ENCODE data around the gene SH2B3.
"Not testable (repeated sequence)": the region's sequence is repeated elsewhere in the genome, so short reads cannot be mapped to it uniquely, and the experiment has no call there.

Gene SH2B3

DNA sequence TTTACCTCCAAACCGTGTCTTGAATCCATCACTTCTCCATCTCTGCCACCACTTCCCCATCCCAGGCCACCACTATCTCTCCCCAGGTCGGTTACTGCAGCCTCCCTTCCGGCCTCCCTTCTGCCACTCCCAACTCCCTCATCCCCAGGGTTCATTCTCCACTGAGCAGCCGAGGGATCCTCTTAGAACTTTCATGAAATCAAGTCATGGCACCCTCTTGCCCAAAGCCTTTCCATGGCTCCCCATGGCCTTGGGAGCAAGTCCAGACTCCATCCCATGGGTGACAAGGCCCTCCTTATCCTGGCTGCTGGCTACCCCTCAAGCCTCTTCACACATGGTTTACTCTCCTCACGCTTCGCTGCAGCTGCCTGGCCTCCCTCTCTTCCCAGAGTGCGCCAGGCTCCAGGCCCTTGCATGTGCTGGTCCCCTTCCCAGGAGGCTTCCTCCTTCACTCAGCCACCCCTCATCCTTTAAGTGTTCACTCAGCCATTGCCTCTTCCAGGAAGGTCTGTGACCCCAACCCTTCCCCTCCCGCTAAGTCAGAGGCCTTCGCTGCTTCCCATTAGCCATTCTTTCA, 17.9 kb upstream of the SH2B3 start:
- DNase-seq, result no peak

DNA sequence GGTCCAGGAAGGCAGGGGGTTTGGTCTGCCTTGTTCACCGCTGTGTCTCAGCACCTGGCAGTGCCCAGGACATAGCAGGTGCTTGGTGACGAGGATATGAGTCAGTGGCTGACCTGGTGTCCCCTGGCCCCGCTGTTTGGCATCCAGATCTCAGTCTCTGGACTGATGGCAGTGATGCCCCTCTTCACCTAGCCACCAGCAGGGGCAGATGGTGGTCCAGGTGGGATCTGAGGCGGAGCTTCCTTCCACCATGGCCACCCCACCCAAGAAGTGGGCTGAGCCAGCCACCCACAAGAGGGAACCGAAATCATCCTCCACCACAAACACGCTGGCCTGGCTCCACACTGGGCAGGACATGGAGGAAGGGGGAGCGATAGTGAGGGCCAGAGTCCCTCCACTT, 16.1 kb upstream of the SH2B3 start:
- no peak for DNase-seq

DNA sequence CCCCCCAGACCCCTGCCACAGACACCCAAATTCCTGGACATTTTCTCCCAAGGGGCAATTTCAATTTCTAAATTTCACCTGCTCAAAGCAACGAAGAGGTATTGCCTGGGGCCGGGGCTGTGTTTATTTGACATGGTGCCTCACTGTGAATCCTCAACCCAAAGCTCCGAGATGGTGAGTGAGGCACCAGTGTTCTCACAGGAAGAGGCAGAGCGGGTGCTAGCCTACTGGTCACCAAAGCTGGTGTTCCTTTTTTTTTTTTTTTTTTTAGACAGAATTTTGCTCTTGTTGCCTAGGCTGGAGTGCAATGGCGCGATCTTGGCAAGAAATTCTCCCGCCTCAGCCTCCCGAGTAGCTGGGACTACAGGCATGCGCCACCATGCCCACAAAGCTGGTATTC, 14.8 kb upstream of the SH2B3 start:
- no peak for DNase-seq

DNA sequence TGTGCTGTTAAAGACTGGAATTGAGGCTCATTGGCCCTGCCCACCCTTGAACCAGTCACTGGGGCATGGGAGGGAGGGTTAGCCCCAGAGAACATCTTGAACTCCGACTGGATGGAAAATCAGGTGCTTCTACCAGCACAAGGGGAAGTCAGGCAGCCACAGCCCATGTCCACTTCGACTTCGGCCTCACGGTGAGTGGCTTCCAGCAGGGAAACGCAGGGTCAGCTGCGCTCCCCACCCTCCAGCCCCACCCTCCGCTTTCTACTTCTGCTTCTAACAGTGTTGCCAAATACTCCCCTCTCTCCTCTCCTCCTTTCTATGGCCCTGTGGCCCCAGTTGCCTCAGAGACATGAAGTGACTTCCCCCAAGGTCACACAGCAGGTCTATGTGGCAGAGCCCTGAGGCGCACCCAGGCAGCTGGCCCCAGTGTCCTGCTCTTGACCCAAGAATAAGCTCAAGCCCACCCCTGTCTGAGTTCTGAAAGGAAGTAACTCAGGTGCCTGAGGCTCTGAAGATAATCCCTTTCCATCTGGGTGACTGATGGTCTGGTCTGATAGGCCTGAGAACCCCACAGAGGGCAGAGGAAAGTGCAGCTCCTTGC, 11.9 kb upstream of the SH2B3 start:
- DNase-seq, result no peak

DNA sequence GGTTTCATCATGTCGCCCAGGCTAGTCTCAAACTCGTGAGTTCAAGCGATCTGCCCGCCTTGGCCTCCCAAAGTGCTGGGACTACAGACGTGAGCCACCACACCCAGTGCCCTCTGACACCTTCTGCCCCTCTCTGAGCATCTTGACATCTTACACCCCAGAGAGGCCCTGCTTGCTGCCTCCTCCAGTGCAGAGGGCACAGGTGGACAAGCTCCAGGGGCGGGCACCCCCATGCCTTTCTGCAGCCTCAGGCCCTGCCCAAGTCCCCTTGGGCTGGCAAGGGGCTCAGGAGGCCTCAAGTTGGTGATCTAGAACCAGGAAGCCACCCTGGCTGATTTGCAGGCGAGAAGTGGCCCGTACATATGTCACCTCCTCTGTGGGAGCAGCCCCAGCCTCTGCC, 11.2 kb upstream of the SH2B3 start:
- DNase-seq, result no peak

DNA sequence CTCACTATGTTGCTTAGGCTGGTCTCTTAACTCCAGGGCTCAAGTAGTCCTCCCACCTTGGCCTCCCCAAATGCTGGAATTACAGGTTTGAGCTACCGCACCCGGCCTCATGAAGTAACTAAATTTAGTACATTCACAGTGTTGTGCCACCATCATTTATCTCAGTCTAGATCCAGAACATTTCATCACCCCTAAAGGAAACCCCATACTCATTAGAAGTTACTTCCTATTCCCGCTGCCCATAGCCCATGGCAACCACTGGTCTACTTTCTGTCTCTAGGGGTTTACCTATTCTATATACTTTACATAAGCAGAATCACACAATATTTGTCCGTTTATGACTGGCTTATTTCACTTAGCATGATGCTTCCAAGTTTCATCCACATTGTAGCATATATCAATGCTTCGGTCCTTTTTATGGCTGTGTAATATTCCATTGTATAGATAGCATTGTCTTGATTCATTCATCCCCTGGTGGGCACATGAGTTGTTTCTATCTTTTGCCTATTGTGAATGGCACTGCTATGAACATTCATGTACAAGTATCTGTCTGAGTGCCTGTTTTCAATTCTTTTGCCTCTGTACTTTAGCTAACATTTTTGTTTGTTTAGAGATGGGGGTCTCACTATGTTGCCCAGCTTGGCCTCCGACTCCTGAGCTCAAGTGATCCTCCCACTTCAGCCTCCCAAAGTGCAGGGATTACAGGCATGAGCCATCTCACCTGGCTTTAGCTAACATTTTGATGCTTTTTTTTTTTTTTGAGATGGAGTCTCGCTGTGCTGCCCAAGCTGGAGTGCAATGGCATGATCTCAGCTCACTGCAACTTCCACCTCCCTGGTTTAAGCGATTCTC, 10.2 kb upstream of the SH2B3 start:
- DNase-seq, result no peak

DNA sequence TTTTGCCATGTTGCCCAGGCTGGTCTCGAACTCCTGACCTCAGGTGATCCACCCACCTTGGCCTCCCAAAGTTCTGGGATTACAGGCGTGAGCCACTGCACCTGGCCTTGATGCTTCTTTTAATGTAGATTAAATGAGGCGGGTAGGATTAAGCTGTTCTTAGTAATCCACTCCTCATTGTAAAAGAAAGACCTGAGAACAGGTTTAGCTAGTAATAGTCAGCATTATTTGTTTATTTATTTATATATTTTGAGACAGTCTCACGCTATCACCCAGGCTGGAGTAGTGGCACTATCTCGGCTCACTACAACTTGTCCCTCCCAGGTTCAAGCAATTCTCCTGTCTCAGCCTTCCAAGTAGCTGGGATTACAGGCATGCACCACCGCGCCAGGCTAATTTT, 9.5 kb upstream of the SH2B3 start:
- not testable (repeated sequence) for DNase-seq

DNA sequence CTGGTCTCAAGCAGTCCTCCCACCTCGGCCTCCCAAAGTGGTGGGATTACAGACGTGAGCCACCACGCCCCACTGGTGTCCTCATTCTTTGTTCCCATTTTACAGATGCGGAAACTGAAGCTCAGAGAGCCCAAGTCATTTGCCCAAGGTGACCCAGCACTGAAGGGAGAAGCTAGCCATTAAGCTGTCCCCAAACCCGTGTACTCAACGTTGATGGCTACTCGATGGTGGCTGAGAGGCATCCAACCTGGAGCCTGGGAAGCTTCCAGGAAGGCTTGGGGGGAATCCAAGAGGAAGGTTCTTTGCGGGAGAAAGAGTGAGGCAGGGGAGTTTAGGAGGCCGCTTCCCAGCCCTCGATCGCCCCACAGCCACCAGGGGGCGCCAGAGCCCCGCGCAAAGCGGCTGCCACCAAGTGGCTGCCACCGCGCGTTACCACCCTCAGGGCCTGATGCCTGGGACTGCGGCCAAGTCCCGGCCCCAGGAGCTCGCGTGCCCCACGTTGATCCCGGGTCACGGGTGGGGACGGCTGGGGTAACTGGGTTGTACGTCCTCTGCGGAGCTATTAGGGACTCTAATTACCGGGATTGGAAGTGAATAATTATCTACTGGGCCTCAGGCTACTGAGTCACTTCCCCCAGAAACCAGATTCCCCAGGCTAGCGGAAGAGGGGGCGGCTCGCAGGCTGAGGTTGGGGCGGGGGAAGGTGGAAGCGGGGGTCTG, 8.8 kb upstream of the SH2B3 start:
- peak; percentile 44 for DNase-seq

DNA sequence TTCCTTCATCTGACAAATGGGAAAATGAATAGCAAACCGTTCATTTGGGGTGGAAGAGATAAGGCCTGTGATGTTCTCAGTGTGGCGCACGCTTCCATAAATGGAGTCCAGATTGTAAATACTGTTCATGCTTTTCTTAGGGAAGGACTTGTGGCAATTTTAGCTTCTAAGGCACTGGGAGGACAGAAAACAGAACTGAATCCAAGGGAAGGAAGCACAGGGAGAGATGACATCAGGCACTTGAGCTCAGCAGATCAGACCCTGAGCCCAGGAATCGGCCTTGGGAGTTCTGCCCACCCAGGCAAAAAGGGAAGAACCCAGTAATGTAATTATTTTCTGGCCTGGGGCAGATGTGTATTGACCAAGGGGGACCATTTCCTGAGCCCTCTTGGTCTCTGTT, 7.2 kb upstream of the SH2B3 start:
- no peak for DNase-seq

DNA sequence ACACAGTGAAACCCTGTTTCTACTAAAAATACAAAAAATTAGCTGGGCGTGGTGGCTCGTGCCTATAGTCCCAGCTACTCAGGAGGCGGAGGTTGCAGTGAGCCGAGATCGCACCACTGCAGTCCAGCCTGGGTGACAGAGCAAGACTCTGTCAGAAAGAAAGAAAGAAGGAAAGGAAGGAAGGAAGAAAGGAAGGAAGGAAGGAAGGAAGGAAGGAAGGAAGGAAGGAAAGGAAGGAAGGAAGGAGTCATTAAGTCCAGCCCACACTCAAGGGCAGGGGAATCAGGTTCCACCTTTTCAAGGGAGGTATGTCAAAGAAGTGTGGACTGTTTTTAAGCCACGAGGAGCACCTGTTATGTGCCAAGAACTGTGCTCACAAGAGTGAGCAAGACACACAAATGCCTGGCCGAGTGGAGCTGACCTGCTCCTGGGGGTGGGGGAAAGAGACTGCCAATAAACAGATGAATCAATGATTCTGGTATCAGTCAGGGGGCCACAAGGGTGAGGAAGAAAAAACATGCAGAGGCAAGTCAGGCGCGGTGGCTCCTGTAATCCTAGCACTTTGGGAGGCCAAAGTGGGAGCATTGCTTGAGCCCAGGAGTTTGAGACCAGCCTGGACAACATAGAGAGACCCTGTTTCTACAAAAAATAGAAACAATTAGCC, 5.8 kb upstream of the SH2B3 start:
- DNase-seq, result not testable (repeated sequence)

DNA sequence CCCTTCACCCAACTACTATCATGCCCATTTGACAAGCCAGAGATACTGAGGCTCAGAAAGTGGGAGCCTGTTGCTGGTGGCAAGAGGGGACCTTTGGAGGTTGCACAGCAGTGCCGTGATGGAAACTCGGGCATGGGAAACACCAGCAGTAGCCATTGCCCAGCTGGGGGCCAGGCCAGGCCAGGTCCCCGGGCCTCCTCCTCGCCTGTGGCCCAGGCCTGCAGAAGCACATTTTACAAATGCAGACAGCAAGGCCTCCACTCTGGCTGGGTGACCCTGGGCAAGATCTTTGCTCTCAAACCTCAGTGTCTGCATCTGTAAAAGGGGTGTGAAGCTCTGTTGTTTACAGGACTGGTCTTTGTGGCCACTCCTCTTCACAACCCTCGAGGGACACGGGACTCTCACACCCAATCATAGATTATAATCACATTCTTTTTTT, 4.5 kb upstream of the SH2B3 start:
- no peak for DNase-seq

DNA sequence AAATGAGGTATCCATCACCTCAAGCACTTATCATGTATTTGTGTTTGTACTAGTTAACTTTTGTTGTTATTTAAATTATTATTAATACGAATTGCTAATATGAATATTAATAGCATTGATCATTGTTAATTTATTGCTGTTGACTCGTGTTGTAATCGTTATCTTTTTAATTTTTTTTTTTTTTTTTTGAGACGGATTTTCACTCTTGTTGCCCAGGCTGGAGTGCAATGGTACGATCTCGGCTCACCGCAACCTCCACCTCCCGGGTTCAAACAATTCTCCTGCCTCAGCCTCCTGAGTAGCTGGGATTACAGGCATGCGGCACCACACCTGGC, 3.3 kb upstream of the SH2B3 start:
- DNase-seq, result not testable (repeated sequence)

DNA sequence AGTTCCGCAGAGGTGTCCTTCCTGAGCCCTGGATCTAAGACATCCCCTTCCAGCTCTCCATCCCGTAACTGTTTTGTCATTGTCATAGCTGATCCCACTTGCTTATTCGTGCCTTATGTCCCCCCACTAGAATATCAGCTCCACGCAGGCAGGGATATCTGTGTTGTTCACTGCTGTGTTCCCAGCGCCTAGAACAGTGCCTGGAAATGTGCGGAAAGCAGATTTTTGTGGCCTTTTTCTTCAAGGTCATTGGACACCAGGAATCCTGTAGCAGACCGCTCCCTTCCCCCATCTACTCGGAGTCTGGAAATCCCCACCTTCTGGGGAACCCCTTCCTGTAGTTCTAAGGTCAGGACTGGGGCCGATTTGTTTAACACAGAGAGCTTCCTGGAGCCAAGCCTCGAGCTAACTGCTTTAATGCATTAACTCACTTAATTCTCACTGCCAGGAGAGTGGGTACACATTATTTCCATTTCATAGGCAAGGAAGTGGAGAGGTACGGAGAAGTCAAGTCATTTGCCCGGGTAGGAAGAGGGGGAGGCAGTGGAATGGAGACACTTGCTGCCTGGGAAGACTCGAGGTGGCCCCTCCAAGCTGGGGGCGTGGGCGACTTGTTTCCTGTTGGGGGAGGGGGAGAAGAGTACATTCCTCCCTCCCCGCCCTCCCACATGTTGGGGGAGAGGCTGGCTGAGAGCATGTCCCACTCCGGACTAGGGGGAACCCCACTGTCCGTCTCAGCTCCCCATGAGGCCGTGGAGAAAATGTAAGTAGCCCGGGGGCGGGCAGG, 1.2 kb upstream of the SH2B3 start:
- no peak for DNase-seq

DNA sequence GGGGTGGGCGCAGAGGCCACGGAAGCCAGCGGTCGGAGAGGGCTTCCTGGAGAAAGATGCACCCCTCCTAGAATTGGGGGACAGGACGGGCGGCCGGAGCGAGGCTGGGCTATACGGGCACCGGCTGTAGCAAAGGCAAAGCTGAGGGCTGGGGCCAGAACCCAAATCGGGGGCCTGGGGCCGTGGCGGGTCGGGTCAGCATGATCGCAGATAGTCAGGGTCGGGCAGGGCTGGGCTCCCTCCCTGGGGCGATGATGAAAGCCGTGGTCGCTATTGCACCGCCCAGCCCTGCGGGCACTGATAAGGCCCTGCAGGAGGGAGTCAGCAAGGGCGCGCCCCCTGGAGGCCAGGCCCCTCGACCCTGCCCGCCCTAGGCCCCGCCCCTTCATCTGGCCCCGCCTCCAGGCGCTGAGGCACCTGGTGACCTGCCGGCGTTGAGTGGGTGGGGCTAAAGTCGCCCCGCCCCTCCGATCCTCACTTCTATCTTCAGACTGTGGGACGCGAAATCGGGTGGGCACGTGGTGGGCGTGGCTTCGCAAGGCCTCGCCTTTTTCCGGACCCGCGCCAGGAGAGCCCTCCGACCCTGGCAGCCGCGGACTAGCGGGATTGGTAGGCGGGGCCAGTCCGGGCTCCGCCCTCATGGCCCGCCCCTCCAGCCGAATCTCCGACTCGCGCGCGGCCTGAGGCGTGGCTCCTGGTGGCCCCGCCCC, 419 bp upstream of the SH2B3 start:
- DNase-seq, result peak; percentile 85

DNA sequence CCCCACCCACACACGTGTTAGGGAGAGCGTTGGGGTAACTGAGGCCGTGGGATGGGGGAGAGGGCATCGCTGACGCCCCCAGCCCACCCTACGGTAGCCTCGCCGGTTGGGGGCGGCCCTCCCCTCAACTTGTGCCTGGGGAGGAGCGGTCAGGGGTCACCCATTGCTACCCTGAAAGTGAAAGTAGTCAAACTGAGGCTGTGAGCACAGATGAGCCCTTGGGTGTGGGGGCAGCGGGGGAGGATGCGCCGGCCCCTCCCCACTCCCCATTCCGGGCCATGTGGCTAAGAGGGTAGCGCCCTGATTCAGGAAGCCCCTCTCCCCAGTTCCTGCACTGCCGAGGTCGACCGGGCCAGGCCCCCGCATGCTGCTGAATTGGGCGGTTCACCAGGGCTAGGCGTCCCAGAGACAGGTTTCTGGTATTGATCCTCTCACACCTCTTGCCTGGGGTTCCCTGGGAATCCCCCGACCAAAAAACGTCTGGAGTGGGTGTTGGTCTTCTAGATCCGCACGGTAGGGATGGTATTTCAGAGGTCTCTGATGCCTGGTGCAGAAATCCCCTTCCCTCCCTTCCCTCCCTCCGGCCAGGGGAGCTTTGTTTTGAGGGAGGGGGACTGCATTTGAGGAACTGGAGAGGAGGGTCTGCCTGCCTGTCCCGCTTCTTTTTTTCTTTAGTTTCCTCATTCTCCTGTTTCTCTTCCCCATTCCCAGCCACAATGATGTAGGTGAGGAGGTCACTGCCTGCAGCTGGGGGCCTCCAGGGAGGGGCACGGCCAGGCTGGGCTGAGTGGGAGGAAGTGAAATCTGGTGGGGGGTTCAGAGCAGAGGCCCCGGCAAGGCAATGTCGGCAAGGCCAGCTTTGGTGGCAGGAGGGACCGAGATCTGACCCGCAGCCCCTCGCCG, 1.0 kb downstream of the SH2B3 start:
- DNase-seq, result no peak

DNA sequence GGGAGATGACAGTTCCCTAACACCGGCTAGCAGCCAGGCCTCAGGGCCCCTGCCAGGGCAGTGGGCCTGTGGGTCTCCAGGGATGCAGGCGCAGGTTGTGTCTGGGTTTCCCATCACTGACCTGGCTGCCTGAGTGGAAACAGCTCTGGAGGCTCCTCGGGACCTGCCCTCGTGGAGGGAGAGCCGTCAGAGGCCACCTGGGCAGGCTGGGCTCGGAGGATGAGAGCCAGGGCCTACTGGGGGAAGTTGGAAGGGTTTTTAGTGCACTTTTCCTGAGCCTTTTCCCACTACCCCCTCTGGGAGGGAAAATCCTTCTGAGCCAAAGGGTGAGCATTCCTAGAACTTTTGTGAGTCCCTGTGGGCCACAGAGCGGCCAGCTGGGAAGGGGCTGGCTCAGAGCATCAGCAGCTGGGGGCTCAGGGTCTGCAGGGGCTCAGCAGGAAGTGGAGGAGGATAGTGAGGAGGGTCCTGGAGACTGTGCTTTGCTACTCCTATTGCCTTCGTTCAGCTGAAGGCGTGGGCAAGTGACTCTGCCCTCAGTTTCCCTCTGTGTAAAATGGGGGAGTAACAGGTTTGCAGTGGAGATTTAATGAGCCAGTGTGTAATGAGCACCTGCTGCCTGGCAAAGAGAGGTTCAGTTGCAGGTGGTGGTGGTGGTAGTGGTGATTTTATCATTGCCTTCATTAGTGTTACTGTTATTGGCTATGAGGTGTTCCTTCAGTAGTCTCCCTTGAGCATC, 1.8 kb downstream of the SH2B3 start:
- no peak for DNase-seq

DNA sequence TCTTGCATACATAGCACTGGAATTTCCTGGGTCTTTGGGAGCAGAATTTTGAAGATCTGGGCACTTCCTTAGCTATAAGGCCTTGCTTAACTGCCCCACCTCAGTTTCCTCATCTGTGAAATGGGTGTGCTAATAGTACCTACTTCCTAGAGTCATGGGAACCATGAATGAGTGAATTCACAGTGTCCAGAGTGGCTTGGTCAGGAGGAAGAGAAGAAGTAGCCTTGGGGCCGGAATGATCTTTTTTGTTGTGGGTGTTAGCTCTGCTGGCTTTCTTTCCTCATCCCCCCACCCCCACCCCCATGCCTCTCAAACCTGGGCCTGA, 2.4 kb downstream of the SH2B3 start:
- no peak for DNase-seq

DNA sequence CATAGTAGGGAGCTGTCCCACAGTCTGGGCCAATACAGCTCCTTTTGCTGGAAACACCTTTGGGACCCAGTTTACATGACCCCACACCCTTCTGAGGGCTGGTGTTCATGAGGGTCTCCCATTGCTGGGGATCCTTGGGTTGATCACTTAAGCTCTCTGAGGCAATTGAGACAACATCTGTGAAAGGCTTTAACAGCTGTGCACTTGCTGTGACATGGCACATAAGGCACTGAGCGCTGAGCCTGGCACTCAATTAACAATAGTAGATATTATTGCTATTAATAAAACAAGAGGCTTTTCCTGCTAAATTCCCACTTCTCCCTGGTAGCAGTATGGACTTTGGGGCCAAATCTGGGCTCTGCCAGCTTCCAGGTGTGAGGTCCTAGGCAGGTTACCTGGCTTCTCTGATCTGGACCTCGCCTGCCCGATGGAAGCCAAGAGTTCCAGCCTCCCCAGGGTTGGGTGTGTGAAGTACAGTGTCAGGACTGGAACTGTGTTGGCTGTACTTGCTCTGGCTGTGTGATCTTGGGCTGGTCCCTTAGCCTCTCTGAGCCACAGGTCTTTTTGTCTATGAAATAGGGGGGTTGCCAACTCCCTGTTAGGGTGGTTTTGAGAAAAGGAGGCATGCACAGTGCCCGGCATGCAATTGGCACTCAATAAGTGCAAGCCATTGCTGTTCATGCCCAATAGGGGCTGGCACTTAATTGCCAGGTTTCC, 3.1 kb downstream of the SH2B3 start:
- no peak for DNase-seq

DNA sequence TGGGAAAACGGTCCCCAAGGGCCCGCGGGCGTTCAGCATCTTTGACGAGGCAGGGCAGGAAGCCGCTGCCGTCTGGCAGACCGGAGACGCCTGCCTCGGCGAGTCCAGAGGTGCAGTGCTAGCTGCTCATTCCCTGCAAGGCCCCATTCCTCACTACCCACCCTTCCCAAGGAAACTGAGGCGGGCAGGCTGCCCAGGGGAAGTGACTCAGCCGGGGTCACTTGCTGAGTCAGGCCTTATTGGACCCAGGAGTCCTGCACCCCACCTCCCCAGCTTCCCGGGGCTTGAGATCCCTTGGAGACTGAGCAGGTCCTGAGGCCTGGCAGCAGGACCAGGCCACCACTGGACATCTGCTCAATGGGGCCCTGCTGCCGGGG, 3.7 kb downstream of the SH2B3 start:
- no peak for DNase-seq
